Suprapubic skin (tissue), 4 donors: ENCODE results near the gene TMEM187.

Experiments used
- POLR2A ChIP-seq, 2 donors: fragments of 450-650 bp; IDR thresholded peaks; one replicate each; pipeline ENCODE4 v1.6.1; 2017; ENCODE audit warnings: antibody characterized with exemption in 2 of 2, mild to moderate bottlenecking in 2 of 2, moderate library complexity in 2 of 2
- POLR2AphosphoS5 ChIP-seq, 3 donors: sonication (generic); formaldehyde crosslinking; IDR thresholded peaks; one replicate each; pipeline ENCODE4 v1.6.1; 2017; ENCODE audit warnings: antibody characterized with exemption in 3 of 3
- TF ChIP-seq, protein P1 (sequence below), 2 donors: fragments of 200-600 bp in 1 of 2; fragments of 450-650 bp in 1 of 2; sonication (generic) in 1 of 2; IDR thresholded peaks; one replicate each; pipeline ENCODE4 v1.5.1; 2016 to 2019; ENCODE audit warnings: antibody characterized with exemption in 2 of 2, mild to moderate bottlenecking in 1 of 2, moderate library complexity in 1 of 2

GRCh38 chrX:154010330-154011087, 38.0 kb downstream of the TMEM187 start:
- TF ChIP-seq, protein P1, sequence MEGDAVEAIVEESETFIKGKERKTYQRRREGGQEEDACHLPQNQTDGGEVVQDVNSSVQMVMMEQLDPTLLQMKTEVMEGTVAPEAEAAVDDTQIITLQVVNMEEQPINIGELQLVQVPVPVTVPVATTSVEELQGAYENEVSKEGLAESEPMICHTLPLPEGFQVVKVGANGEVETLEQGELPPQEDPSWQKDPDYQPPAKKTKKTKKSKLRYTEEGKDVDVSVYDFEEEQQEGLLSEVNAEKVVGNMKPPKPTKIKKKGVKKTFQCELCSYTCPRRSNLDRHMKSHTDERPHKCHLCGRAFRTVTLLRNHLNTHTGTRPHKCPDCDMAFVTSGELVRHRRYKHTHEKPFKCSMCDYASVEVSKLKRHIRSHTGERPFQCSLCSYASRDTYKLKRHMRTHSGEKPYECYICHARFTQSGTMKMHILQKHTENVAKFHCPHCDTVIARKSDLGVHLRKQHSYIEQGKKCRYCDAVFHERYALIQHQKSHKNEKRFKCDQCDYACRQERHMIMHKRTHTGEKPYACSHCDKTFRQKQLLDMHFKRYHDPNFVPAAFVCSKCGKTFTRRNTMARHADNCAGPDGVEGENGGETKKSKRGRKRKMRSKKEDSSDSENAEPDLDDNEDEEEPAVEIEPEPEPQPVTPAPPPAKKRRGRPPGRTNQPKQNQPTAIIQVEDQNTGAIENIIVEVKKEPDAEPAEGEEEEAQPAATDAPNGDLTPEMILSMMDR (IDR thresholded peaks at IDR 0.05) = no peak
- TF ChIP-seq POLR2A (IDR thresholded peaks at IDR 0.05) (no peak), POLR2AphosphoS5 (IDR thresholded peaks at IDR 0.05) (no peak)
